GM19467 (cell line): Measurements from ENCODE around the gene GALNT9.

ENCODE experiments used
- ATAC-seq: cut with Tn5 transposase; IDR thresholded peaks from one replicate; pipeline ENCODE4 v1.9.1; 2021; ENCODE audit warnings: mild to moderate bottlenecking, moderate library complexity; ENCODE audit not compliant: unreplicated experiment

The GALNT9 gene

DNA sequence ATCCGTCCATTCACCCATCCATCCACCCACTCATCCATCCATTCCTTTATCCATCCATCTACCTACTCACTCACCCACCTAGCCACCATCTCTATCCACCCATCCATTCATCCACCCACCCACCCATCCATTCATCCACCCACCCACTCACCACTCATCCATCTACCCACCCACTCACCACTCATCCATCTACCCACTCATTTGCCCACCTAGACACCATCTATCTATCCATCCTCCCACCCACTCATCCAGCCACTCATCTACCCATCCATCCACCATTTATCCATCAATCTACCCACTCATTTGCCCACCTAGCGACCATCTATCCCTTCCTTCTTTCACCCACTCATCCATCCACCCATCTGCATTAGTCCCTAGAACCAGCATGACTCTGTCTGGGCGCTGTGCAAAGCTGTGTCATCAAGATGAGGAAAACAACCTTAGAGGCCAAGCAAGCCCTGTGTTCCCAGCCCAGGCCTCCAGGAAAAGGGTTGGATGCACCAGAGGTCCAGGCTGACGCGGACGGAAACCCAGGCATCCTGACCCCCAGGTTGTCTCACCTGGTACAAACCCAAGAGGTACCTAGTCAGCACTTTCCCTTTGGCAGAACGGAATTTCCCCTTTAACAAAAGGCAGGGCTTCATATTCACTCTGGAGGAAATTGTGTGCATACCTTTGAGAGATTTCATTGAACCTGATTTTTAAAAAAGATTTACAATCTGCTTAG lies 111.4 kb downstream of the GALNT9 start:
- no peak for ATAC-seq

DNA sequence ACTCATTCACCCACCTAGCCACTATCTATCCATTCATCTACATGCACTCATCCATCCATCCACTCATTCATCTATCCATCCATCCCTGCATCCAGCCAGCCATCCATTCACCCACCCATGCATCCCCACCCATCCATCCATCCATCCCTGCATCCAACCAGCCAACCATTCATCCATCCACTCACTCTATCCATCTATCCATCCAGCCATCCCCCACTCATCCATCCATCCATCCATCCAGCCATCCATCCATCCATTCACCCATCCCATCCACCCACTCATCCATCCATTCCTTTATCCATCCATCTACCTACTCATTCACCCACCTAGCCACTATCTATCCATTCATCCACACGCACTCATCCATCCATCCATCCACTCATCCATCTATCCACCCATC lies 112.0 kb downstream of the GALNT9 start:
- no peak for ATAC-seq

DNA sequence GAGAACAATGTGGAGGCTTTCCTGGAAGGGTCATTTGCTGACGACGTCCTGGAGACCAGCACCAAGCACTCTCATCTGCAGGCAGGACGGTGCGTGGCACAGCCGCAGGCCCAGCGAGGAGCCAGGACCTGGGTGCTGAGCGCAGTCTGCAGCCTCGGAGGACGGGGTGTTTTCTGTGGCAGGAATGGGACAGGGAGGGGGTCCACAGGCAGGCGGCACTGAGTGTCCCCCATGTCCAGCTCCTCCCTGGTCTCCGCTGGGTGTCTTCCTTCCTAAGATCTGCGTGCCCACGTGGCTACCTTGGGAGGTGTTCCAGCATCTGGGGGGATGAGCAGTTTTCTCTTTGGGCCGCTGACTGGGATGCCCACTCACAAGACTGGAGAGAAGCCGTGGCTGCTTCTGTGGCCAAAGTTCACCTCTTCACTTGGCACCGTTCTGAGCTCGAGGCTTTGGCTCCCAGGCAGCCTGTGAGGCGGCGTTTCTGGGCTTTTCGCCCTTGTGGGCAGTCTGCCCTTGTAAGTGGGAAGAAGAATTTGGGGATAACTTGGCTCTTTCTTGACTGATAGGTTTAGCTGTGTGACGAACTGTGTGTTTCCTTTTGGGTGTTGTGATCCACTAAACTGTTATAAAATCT lies 112.9 kb downstream of the GALNT9 start:
- no peak for ATAC-seq

DNA sequence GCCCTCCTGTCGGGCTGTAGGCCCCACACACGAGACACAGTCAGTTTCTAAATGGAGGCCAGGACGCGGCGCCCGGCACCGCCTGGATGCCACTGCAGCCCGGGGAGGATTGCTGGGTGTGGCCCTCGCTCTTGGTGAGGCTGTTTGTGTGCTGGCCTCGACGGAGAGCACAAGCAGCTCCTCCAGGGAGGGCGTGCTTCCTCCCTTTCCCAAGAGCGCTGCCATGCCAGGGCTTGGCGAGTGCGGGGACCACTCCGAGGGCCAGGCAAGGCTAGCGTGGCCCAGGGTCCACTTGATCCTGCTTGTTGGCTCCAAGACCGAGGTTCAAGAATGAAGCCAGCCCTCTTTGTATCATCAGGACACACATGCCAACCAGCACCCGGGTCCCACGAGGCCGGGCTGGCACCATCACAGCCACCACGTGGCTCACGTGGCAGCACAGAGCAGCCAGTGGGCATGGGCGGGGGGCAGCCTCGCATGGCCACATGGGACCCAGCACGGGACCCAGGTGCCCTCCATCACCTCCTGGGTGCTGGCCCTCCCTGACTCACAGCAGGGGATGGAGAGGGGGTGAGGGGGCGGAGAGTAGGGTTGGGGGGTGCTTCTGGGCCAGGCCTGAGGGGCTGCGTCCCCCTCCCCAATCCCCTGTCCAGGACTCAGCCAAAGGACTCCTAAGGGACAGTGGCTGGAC lies 113.9 kb downstream of the GALNT9 start:
- no peak for ATAC-seq

DNA sequence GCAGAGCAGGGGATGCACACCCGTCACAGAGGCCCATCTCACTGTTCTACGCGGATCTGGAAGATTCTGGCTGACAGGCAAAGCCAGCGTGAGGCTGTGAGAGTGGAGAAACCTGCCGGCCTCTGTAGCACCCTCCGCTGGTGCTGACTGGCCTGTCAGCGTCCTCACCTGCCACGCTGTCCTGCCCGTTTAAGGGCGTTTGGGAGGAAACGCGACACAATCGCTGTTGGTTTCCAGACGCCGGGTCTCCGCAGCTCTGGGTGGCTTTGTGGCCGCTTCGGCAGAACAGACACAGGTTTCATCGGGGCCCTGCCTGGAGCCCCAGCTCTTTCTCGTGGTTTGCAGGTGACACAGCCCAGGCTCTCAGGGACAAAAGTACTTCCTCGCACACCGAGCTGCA lies 114.5 kb downstream of the GALNT9 start:
- no peak for ATAC-seq

DNA sequence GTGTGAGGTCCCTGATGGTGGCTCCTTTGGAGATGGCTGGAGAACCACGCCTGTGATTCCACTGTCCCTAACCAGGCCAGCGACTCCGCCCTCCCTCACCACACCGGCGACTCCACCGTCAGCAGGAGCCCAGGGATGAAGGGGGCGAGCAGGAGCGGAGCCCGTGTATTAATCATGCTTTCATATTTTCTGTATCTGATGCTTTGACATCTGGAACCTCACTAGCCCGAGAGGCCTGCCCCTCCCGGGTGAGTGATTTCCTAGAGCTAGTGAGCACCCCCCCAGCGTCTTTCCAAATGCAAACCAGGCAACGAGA lies 115.3 kb downstream of the GALNT9 start:
- no peak for ATAC-seq

DNA sequence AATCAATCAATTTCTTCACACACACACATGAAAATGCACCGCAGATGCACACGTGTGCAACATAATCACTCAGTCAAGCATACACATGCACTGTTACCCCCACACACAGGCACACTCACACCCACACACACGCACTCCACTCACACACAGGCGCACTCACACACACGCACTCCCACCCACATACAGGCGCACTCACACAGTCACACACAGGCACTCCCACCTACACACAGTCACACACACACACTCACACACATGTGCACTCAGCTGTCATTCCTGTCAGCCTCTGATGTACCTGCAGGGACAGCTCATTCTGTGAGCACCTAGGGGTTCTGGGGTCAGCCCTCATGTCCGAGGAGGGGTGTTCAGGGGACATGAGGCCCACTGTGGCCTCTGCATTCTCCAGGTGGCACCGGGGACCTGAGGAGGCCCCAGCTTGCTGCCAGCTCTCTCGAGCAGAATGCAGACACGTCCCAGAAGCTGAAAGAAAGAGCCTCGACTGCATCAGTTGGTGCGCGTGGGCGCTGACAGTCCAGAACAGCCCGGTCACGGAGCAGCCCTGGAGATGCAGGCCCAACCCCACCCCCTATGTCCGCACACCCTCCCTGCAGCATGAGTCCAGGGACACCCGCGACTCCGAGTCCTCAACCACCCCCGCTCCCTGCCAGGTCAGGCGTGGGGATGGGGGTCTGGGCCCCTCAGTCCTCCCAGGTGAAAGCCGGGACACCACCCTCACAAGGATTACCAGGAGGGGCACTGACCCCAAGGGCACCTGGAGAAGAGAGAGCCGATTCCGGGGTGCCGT lies 115.8 kb downstream of the GALNT9 start:
- no peak for ATAC-seq

DNA sequence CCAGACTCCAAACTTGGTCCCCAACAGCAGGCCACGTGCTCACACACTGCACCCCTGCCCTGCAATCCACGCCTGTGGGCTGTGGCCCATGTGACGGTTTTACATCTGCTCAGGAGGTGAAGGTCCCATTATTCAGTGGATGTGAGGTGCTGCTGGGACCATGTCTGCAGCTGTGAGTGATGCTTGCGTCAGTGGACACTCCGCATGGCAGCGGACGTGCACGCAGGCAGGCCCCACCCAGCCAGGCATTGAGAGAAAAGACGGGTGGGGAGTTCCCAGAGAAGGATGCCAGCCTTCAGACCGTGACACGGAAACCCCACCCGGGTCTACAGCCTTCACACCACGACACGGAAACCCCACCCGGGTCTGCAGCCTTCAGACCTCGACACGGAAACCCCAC lies 117.6 kb downstream of the GALNT9 start:
- ATAC-seq: no peak

DNA sequence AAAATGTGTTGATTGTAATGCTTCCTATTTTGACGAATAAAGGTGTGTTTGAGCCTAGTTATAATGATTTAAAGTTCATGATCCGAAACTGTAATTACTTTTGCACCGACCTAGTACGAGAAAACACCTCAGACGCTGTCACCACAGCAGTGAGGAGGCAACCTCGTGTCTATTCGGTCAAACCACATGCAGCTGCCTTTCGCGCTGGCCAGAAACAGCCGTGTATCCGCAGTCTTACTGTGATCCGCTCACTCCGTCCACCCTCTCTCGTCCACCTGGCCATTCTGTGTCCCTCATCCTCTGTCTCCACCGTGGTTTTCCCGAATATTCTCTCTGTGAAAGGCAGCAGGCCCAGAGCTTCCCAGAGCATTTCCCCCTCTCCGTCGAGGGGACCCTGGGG lies 118.1 kb downstream of the GALNT9 start:
- ATAC-seq: no peak

DNA sequence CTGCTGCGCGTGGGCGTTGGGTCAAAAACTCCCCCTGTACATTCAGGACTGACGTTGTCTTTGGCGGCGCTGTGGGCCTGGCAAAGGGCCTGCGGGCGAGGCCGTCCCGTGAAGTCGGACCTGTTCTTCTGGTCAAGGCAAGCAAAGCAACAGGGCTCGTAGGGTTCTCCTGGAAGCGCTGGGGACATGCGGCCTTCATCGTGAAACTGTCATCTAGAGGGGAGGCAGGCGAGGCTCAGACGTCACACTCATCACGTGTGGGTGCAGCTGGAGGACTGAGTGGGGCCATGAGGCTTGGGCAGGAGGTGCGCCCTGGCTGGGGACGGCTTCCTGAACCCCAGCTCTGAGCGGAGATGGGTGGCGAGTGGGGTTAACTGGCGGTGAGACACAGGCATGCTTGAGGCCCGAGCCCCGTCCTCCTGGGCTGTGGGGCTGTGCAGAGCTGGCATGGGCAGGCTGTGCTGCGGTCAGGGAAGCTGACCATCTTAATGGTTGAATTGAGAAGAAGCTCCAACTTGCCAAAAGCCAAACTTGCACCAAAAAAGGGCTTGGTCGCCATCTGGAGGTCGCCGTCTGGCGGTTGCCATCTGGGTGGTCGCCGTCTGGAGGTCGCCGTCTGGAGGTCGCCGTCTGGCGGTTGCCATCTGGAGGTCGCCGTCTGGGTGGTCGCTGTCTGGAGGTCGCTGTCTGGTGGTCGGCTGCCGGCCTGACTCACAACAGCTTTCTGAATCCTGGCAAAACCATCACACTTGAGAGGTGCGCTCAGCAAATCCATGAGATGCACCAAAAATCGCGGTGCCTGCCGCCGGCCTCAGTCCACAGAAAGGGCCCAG lies 119.0 kb downstream of the GALNT9 start:
- no peak for ATAC-seq

DNA sequence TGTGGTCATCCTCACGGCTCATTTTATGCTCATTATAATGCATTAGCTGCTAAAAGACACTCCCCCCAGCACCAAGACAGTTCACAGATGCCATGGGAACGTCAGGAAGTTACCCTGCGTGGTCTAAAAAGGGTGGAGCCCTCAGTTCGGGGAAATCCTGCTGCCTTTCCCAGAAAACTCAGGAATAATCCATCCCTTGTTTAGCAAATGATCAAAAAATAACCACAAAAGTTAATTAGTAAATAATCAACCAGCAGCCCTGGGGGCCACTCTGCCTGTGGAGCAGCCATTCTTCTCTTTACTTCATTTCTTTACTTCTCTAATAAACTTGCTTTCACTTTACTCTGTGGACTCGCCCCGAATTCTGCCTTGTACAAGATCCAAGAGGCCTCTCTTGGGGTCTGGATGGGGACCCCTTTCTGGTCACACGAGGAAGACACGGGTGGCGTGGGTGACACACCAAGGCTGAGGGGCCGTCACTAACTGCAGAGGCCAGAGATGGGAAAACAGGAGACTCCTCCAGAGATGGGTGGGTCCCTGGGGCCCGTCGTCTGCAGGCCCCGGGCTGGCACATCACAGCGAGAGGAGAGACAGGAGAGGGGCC lies 119.7 kb downstream of the GALNT9 start:
- no peak for ATAC-seq

DNA sequence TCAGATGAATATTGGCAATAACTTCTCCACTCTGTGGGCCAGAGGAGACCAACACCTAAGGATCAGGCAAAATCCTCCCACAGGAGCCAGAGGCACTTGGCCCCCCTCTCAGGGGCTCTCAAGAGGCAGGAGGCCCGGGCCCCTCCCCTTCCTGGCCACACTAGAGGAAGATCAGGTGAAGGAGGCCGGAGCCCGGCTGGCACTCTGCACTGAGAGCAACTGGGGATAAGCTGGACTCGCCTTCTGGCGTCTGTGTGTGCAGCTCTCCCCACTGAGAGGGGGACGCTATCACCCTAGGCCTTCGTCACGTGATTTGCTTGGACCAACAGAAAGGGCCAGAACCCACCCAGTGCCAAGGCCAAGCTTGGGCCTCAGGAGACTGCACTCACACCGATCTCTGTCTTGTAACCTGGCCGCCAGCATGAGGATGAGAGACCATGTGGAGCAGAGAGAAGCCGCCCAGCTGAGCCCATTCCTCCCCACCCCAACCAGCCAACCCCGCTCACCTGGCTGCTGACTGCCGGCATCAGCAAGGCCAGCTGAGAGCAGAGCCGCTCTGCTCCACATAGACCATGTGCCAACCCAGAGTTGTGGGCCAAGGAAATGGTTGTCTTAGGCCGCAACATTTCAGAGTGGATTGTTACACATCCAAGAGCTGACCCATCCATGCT lies 121.1 kb downstream of the GALNT9 start:
- ATAC-seq: no peak

DNA sequence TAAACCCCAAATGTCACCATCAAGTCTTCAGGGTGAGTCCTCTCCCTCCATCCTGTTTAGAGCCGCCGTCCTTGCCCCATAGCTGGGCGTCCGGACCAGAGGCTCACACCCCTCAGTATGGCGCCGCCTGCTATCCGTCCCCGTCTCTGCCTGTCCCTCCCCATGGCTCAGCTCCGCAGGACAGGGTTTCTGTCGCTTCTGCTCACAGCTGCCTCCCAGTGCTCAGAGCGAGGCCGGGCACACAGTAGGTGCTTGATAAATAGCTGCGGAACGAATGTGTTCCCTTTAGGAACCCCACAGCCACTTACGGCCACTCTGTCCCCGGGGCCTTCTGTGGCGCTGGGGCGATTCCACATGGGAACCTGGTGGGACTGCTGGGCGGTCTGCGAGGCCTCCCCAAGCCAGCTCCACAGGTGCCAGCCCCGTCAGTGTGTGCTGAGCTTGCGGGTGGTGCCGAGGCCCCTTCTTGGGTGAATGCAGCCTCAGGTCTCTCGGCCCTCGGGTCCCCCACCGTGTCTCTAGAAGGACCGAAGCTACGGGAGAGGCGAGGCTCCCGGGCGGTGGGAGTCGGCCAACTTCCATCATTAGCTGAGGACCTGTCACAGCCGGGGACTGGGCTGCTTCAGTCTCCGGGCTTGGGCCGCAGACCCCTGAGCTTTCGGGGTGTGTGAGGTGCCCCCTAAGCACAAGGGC lies 122.2 kb downstream of the GALNT9 start:
- ATAC-seq: no peak

DNA sequence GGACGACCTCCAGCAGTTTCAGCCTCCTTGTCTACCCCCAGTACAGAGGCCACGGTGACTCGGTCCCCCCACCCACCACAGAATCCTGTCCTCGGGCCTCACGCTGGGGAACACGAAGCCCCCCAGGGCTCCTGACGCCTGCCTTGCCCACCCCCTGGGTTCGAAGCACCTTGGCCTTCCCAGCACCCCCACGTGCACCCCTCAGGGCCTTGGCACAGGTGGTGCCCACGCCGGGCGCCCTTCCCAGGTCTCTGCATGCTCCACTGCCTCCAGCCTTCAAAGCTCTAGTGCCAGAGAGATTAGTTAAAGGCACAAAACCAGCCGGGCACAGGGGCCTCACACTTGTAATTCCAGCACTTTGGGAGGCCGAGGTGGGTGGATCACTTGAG lies 123.3 kb downstream of the GALNT9 start:
- no peak for ATAC-seq

DNA sequence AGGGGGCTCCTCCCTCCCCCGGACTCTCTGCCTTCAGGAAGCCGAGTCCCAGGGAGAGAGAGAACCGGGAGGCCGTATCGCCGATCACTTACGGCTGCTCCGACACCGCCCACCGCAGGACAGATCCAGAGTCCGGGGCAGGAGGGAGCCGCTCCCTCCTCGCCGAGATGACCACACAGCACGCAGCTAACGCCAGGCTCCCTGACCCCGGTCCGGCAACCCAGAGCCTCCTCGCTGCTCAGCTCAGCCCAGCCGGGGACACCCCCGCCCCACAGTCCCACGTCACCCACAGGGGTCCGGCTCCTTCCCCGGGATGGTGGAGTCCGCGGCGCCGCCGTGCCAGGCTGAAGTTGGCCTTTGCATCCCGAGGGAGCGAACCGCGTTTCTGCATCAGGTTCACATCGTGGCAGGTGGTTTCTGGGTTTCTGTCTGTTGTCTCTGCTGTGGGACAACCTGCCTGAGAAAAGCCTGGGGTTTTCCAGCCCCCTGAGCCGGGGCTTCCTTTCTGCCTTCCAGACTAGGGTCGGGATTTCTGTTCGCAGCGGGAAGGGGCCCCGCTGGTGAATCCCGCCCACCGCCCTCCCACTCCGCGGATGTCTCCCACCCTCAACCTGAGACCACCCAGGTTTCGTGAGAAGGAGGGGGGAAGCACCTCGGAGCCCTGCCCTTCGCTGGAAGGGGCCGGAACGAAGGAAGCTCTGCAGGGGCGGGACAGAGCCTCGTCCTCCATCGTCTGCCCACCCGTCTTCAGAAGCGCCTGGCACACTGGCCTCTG lies 123.9 kb downstream of the GALNT9 start:
- no peak for ATAC-seq

DNA sequence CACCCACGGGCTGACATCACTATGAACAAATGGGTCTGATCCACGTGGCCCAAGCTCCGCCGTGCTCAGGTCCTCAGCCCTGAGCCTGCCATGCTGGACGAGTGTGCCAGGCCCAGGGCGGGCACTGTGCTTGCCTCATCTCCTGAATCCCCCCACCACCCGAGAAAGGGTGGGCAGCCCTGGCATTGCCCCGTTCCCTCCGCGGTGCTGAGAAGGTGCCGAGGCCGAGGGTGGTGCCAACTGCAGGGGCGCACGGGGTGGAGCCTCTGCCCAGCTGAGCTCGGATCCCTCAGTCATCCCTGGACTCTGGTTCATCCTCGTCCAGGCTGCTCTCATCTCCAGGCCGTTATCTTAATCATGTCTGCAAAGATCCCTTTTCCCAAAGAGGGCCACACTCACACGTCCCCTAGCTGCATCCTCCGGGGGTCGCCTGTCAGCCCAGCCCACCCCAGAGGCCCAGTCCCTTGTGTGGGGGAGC lies 124.6 kb downstream of the GALNT9 start:
- ATAC-seq: no peak

DNA sequence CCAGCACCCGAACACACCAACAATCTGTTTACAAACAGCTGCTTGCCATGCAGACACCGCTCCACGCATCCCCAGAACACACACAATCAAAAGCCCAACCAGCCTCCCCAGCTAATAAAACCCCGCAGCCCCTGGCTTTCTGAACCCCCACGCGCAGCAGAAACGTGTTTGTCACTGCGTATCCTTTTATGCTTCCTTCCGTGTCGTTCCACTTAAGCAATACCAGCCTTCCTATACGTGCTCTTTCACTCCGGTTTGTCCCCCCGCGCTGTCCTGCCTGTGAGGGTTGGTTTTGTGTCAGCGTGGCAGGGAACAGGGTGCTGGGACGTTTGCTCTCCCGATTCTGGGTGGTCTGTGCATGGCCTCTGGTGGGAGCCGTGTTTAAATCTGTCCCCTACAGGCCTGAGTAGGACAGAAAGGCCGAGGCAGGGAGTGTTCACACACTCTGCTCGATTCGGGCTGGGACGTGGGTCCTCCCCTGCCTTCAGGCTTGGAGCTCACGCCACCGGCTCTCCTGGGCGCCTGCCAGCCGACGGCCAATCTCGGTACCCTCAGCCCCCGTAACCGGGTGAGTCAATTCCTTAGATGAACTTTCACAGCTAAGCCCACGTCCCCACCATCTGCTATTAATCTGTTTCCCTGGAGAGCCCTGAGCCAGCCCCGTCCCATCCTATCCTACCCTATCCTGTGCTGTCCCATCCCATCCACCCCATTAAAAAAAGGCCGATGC lies 125.2 kb downstream of the GALNT9 start:
- no peak for ATAC-seq
